Endodermal cell (in vitro differentiated cells): ENCODE results near the gene PHF12. TPM values are rescaled to one million over a fixed set of nuclear protein-coding genes. Genes with fewer than 3 reads are reported as not detected.
A peak's percentile ranks its signal among the peaks of the same experiment; 100 is the strongest.

ENCODE experiments used
- DNase-seq: peaks from one replicate; pipeline ENCODE4 v3.0.0-alpha.2; 2017
- H3K27ac ChIP-seq: 2 replicates; pipeline ENCODE4 v1.5.1; 2013; ENCODE audit warnings: mild to moderate bottlenecking, low read depth, low read length, moderate library complexity
- H3K27me3 ChIP-seq: 2 replicates; pipeline ENCODE4 v1.6.1; 2013; ENCODE audit warnings: mild to moderate bottlenecking, low read length, moderate library complexity; ENCODE audit not compliant: insufficient read depth, control insufficient read depth, poor library complexity, severe bottlenecking
- H3K36me3 ChIP-seq: 2 replicates; pipeline ENCODE4 v1.7.0; 2013; ENCODE audit warnings: mild to moderate bottlenecking, low read length, moderate library complexity; ENCODE audit not compliant: control insufficient read depth, insufficient read depth
- H3K4me1 ChIP-seq: one replicate; pipeline ENCODE4 v1.7.0; 2013; ENCODE audit warnings: low read length; ENCODE audit not compliant: control insufficient read depth, insufficient read depth
- H3K4me3 ChIP-seq: 2 replicates; pipeline ENCODE4 v1.5.1; 2013; ENCODE audit warnings: mild to moderate bottlenecking, low read length, moderate library complexity
- H3K9ac ChIP-seq: 2 replicates; pipeline ENCODE4 v1.6.1; 2013; ENCODE audit warnings: mild to moderate bottlenecking, low read length, moderate library complexity; ENCODE audit not compliant: poor library complexity, severe bottlenecking; ENCODE audit errors: extremely low read depth
- H3K9me3 ChIP-seq: 2 replicates; pipeline ENCODE4 v1.6.1; 2013; ENCODE audit warnings: mild to moderate bottlenecking, low read length, moderate library complexity; ENCODE audit not compliant: control insufficient read depth
- H3K27ac Mint-ChIP-seq: 2 replicates; pipeline ENCODE4 v1.8.0; 2020; ENCODE audit warnings: mixed read lengths
- H3K27me3 Mint-ChIP-seq: 2 replicates; pipeline ENCODE4 v1.8.0; 2021; ENCODE audit warnings: mild to moderate bottlenecking, mixed read lengths; ENCODE audit not compliant: insufficient read depth
- H3K36me3 Mint-ChIP-seq: 2 replicates; pipeline ENCODE4 v1.8.0; 2020; ENCODE audit warnings: low read depth, mixed read lengths
- H3K4me1 Mint-ChIP-seq: 2 replicates; pipeline ENCODE4 v1.8.0; 2020; ENCODE audit warnings: mixed read lengths
- H3K4me3 Mint-ChIP-seq: 2 replicates; pipeline ENCODE4 v1.8.0; 2020; ENCODE audit warnings: mild to moderate bottlenecking, moderate library complexity, mixed read lengths
- H3K9me3 Mint-ChIP-seq: 2 replicates; pipeline ENCODE4 v1.8.0; 2020; ENCODE audit warnings: mild to moderate bottlenecking, mixed read lengths
- WGBS, 2 experiments: methylation state at CpG; one replicate each; pipeline versions ENCODE4 v1.1.5 to v1.1.7; 2013; ENCODE audit warnings: missing lambda C conversion rate in 2 of 2, mixed read lengths in 1 of 2; ENCODE audit not compliant: insufficient coverage in 1 of 2, insufficient read length in 1 of 2; 5-methylcytosine and 5-hydroxymethylcytosine counted together
- total RNA-seq, 2 donors: library from RNA; stranded (reverse); fragmentation: NEBNext Ultra II Directional in 1 of 2; extraction: Animal tissue kit (Norgen Biotek cat#: 25700) in 1 of 2; gene quantifications; 2 replicates in 1 of 2; 3 replicates in 1 of 2; pipeline ENCODE4 v1.2.1, GENCODE V29; 2021
- TF ChIP-seq, protein P1 (sequence below): fragments of 200-600 bp; sonication (generic); conservative IDR thresholded peaks from 2 replicates; pipeline ENCODE4 v1.5.0; 2021; ENCODE audit warnings: antibody characterized with exemption, mild to moderate bottlenecking

PHF12 gene
- total RNA-seq, 2 donors from 2014 or later, result 60.0 to 61.0 TPM

DNA sequence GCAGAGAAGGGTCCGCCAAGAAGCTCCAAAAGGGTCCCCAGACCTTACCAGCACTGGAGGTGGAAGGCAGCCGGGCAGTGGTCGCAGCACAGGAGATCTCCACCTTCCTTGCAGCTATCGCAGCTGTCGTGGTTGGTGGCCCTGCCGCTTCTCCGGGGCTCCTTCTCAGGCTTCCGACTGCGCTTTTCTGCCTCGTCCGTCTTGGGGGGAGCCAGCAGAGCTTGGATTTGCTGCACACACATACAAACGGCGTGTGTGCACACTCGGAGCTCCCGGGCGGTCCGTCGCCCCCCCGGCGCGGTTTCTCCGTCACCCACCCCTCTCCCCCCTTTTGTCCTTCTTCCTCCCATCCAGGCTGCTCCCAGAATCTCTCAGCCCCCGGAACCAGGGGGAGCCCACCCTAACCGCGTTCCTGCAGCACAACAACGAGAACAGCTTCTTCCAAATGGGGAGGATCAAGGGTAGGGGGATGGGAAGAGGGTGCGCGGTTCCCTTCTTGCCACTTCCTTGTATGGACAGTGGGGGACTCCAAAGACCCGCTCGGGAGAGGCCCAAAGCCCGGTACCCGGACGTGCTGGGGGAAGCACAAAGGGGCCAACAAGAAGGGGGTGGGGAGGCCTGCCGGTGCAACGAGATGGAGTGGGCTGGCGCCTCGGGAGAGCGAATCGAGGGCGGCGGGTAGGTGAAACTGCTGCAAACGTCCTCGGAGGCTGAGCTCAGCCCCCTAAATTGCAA is 1.1 kb downstream of the PHF12 start:
- Mint-ChIP-seq H3K27ac (peak overlapping the region; percentile 96), H3K36me3 (peaks cover 26% of the 10 kb centered on the region), H3K9me3 (no peaks in the 10 kb centered on the region), H3K4me3 (no peak overlapping the region), H3K4me1 (peaks cover 25% of the 10 kb centered on the region), H3K27me3 (no peaks in the 10 kb centered on the region)
- DNase-seq, result peak; percentile 87
- 0 to 1% methylated on average over 8 to 43 of the region's 43 CpGs for WGBS, 2 experiments
- peak overlapping the region; percentile 70 for H3K9ac ChIP-seq
- H3K27me3 ChIP-seq, result no peaks in the 10 kb centered on the region
- TF ChIP-seq, protein P1, sequence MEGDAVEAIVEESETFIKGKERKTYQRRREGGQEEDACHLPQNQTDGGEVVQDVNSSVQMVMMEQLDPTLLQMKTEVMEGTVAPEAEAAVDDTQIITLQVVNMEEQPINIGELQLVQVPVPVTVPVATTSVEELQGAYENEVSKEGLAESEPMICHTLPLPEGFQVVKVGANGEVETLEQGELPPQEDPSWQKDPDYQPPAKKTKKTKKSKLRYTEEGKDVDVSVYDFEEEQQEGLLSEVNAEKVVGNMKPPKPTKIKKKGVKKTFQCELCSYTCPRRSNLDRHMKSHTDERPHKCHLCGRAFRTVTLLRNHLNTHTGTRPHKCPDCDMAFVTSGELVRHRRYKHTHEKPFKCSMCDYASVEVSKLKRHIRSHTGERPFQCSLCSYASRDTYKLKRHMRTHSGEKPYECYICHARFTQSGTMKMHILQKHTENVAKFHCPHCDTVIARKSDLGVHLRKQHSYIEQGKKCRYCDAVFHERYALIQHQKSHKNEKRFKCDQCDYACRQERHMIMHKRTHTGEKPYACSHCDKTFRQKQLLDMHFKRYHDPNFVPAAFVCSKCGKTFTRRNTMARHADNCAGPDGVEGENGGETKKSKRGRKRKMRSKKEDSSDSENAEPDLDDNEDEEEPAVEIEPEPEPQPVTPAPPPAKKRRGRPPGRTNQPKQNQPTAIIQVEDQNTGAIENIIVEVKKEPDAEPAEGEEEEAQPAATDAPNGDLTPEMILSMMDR, result no peak
- no peaks in the 10 kb centered on the region for H3K9me3 ChIP-seq
- peaks cover 12% of the 10 kb centered on the region for H3K36me3 ChIP-seq
- H3K27ac ChIP-seq, result peak overlapping the region; percentile 80
- peak overlapping the region; percentile 89 for H3K4me3 ChIP-seq
- H3K4me1 ChIP-seq, result peaks cover 9% of the 10 kb centered on the region

DNA sequence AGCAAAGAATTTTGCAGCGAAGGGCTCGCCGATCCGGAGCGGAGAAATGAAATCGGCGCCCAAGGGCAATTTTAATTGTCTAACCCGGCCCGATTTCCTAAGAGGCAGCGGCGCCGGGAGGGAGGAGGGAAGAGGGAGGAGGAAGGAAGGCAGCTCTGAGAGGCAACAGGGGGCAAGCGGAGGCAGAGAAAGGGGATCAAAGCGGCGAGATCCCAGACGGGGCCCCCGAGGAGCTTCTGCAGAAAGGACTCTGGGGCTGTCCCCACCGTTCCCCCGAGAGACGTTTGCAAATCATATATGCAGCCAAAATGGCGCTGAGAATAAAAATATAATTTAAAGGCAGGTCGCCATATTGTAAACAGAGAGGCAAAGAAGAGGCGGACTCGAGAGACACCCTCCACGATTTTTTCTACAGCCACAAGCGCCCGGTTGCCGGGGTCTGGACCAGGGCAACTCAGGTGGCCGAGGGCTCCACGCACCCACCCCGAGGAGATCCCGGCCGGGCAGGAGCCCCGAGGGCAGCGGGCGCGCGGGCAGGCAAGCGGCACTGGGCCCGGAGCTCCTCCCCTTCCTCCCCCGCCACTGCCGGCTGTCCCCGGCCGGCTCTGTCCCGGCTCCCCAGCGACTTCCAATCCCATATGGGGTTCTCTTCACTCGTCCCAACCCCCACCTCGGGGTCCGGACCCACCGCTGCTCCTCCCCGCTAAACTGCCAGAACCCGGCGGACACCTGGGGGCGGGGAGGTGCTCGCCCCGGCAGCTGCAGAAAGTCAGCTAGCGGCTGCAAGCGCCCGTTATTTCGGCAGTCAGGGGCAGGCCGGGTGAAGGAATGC is 1.9 kb downstream of the PHF12 start:
- Histone ChIP-seq H3K4me3 (peak overlapping the region; percentile 89), H3K9ac (peak overlapping the region; percentile 70), H3K27ac (peak overlapping the region; percentile 80), H3K9me3 (no peaks in the 10 kb centered on the region), H3K4me1 (peaks cover 9% of the 10 kb centered on the region), H3K27me3 (no peaks in the 10 kb centered on the region), H3K36me3 (peaks cover 17% of the 10 kb centered on the region)
- Mint-ChIP-seq H3K4me3 (no peak overlapping the region), H3K36me3 (peaks cover 33% of the 10 kb centered on the region), H3K27me3 (no peaks in the 10 kb centered on the region), H3K9me3 (no peaks in the 10 kb centered on the region), H3K27ac (peak overlapping the region; percentile 96), H3K4me1 (peaks cover 26% of the 10 kb centered on the region)
- WGBS, 2 experiments, result 0% methylated on average over 34 to 61 of the region's 61 CpGs
- TF ChIP-seq, protein P1, result no peak
- peak; percentile 91 for DNase-seq

DNA sequence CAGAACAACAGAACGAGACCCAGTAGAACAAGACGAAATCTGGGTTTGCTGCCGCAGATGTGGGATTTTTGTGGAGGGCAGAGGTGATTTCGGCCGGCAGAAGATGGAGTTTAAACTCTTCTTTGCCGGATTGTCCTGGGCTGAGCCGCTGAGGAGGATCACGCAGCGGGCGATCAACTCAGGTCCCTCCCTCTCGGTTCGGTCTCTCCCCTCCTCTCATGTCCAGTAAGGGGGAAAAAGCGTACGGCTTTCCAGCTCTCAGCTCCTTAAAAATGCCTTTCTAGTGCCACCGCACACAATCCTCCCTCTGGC is 2.5 kb downstream of the PHF12 start:
- Mint-ChIP-seq H3K27me3 (no peaks in the 10 kb centered on the region), H3K27ac (peak overlapping the region; percentile 96), H3K4me1 (peaks cover 26% of the 10 kb centered on the region), H3K4me3 (no peak overlapping the region), H3K9me3 (no peaks in the 10 kb centered on the region), H3K36me3 (peaks cover 37% of the 10 kb centered on the region)
- Histone ChIP-seq H3K27me3 (no peaks in the 10 kb centered on the region), H3K36me3 (peaks cover 23% of the 10 kb centered on the region), H3K9ac (peak overlapping the region; percentile 70), H3K4me3 (peak overlapping the region; percentile 89), H3K9me3 (no peaks in the 10 kb centered on the region), H3K27ac (peak overlapping the region; percentile 80), H3K4me1 (peaks cover 9% of the 10 kb centered on the region)
- TF ChIP-seq, protein P1, result no peak
- WGBS, 2 experiments, result 0% methylated on average over 12 to 15 of the region's 15 CpGs
- DNase-seq, result peak; percentile 91
